RWPE1 (cell line): ENCODE results near the gene CTIF.

Experiments used
- CTCF ChIA-PET: fragments of 350-600 bp; sonication (Branson Sonifier 250); formaldehyde crosslinking; extraction: SDS; loops from one replicate; lab custom pipeline; 2021; lab: Yijun Ruan, JAX
- POLR2A ChIA-PET: fragments of 400-600 bp; formaldehyde crosslinking; extraction: SDS; loops from one replicate; lab custom pipeline; 2020; ENCODE audit warnings: antibody characterized with exemption; ENCODE audit not compliant: low non-redundant PET; lab: Yijun Ruan, JAX
- DNase-seq: peaks from one replicate; pipeline ENCODE4 v3.0.0; 2012; ENCODE audit warnings: low spot score
- H3K27ac ChIP-seq: fragments of 450-650 bp; 2 replicates; pipeline ENCODE4 v1.5.1; 2017
- CTCF ChIP-seq: fragments of 450-650 bp; conservative IDR thresholded peaks from 2 replicates; pipeline ENCODE4 v1.5.1; 2017; ENCODE audit warnings: low read depth, mild to moderate bottlenecking

CTIF gene

GRCh38 chr18:48607056-48607984, 68.5 kb downstream of the CTIF start:
- POLR2A ChIA-PET = no interaction called here
- no peak for DNase-seq
- CTCF ChIA-PET = no interaction called here
- no peak overlapping the region for H3K27ac ChIP-seq
- TF ChIP-seq CTCF = no peak

GRCh38 chr18:48608581-48608980, 69.8 kb downstream of the CTIF start:
- no peak for TF ChIP-seq CTCF
- H3K27ac ChIP-seq = no peak overlapping the region
- CTCF ChIA-PET = no interaction called here
- no peak for DNase-seq
- POLR2A ChIA-PET = no interaction called here

- ChIA-PET CTCF (no interaction called here), POLR2A (no interaction called here)
- no peak overlapping the region for H3K27ac ChIP-seq
- TF ChIP-seq CTCF = no peak
- DNase-seq = no peak
These were observed 70.3 kb downstream of the CTIF start for GRCh38 chr18:48609114-48609513.

- no peak for TF ChIP-seq CTCF
- ChIA-PET CTCF (interaction anchor here (0.6 kb wide), 1 partner anchor 46 kb away, joined by 4 read pairs; no protein-coding TSS in a partner anchor), POLR2A (no interaction called here)
- no peak for DNase-seq
- no peak overlapping the region for H3K27ac ChIP-seq
These were observed 71.3 kb downstream of the CTIF start for GRCh38 chr18:48609820-48610815.

GRCh38 chr18:48611203-48611602, 72.4 kb downstream of the CTIF start:
- POLR2A ChIA-PET = no interaction called here
- CTCF ChIA-PET = no interaction called here
- H3K27ac ChIP-seq = no peak overlapping the region
- no peak for DNase-seq
- no peak for TF ChIP-seq CTCF
